ENCODE data around the gene PTCH1. TPM values are rescaled to one million over a fixed set of nuclear protein-coding genes. Genes with fewer than 3 reads are reported as not detected.

PTCH1 gene
- total and polyA plus RNA-seq, 4 donors: 1.2 to 5.0 (median 2.1) TPM

DNA sequence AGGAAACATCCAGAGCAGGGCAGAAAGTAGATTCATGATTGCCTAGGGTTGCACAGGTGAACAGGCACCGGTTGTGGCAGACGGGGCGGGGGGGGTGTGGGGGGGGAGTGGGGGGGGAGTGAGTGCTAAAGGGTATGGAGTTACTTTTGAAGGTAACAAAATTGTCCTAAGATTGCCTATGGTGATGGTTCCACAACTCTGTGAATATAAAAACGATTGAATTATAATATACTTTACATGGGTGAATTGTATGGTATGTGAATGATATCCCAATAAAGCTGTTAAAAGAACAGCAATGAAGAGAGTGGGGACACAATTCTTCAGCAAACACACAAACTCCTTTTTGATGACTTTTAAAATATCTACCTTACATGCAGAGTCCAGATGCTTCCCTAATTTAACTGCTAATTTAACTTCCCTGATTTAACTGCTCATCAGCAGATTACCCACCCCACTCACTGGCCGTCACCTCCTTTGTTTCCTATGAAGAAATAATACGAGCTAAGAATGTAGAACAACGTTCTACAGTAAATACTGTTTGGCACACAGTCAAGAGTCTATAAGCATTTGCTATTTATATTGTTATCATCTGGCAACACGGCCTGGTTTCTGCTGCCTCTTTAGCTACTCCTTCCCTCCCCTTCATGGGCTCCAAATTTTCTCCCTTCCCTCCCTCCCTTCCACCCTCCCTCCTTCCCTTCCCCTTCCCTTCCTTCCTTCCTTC, 83.5 kb downstream of the PTCH1 start:
- no peaks in the 10 kb centered on the region for H3K27me3 ChIP-seq (ENCODE audit: control insufficient read depth in 4 of 4, insufficient read depth in 4 of 4, low read length in 3 of 4)
- no peak overlapping the region for H3K4me3 ChIP-seq (ENCODE audit: low read depth in 1 of 3, low read length in 3 of 3)
- TF ChIP-seq JUND (IDR thresholded peaks at IDR 0.05) (no peak), HNF4G (IDR thresholded peaks at IDR 0.05) (no peak), EGR1 (IDR thresholded peaks at IDR 0.05; ENCODE audit: low read depth in 2 of 2) (no peak), GABPA (IDR thresholded peaks at IDR 0.05 in 1 of 2, conservative IDR thresholded peaks at IDR 0.05 in 1 of 2) (no peak), YY1 (IDR thresholded peaks at IDR 0.05) (no peak), FOXA2 (IDR thresholded peaks at IDR 0.05) (no peak), FOXA1 (IDR thresholded peaks at IDR 0.05) (no peak), TAF1 (conservative IDR thresholded peaks at IDR 0.05) (no peak), NR2F2 (IDR thresholded peaks at IDR 0.05) (no peak), RAD21 (IDR thresholded peaks at IDR 0.05) (no peak), HNF4A (conservative IDR thresholded peaks at IDR 0.05) (no peak), SP1 (IDR thresholded peaks at IDR 0.05) (no peak)
- TF ChIP-seq, protein P1, sequence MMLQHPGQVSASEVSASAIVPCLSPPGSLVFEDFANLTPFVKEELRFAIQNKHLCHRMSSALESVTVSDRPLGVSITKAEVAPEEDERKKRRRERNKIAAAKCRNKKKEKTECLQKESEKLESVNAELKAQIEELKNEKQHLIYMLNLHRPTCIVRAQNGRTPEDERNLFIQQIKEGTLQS (IDR thresholded peaks at IDR 0.05): no peak
- TF ChIP-seq, protein P2, sequence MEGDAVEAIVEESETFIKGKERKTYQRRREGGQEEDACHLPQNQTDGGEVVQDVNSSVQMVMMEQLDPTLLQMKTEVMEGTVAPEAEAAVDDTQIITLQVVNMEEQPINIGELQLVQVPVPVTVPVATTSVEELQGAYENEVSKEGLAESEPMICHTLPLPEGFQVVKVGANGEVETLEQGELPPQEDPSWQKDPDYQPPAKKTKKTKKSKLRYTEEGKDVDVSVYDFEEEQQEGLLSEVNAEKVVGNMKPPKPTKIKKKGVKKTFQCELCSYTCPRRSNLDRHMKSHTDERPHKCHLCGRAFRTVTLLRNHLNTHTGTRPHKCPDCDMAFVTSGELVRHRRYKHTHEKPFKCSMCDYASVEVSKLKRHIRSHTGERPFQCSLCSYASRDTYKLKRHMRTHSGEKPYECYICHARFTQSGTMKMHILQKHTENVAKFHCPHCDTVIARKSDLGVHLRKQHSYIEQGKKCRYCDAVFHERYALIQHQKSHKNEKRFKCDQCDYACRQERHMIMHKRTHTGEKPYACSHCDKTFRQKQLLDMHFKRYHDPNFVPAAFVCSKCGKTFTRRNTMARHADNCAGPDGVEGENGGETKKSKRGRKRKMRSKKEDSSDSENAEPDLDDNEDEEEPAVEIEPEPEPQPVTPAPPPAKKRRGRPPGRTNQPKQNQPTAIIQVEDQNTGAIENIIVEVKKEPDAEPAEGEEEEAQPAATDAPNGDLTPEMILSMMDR (IDR thresholded peaks at IDR 0.05; ENCODE audit: low read depth, low read length, missing input control): no peak
- TF ChIP-seq, protein P3, sequence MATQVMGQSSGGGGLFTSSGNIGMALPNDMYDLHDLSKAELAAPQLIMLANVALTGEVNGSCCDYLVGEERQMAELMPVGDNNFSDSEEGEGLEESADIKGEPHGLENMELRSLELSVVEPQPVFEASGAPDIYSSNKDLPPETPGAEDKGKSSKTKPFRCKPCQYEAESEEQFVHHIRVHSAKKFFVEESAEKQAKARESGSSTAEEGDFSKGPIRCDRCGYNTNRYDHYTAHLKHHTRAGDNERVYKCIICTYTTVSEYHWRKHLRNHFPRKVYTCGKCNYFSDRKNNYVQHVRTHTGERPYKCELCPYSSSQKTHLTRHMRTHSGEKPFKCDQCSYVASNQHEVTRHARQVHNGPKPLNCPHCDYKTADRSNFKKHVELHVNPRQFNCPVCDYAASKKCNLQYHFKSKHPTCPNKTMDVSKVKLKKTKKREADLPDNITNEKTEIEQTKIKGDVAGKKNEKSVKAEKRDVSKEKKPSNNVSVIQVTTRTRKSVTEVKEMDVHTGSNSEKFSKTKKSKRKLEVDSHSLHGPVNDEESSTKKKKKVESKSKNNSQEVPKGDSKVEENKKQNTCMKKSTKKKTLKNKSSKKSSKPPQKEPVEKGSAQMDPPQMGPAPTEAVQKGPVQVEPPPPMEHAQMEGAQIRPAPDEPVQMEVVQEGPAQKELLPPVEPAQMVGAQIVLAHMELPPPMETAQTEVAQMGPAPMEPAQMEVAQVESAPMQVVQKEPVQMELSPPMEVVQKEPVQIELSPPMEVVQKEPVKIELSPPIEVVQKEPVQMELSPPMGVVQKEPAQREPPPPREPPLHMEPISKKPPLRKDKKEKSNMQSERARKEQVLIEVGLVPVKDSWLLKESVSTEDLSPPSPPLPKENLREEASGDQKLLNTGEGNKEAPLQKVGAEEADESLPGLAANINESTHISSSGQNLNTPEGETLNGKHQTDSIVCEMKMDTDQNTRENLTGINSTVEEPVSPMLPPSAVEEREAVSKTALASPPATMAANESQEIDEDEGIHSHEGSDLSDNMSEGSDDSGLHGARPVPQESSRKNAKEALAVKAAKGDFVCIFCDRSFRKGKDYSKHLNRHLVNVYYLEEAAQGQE (IDR thresholded peaks at IDR 0.05): no peak
- no peak overlapping the region for H3K27ac ChIP-seq (ENCODE audit: low read depth in 1 of 2, low read length in 2 of 2)
- no peak overlapping the region for H3K9ac ChIP-seq (ENCODE audit: low read depth in 1 of 2, low read length in 2 of 2)
- H3K4me1 ChIP-seq (ENCODE audit: control insufficient read depth in 4 of 4, insufficient read depth in 4 of 4, low read length in 3 of 4): no peaks in the 10 kb centered on the region
- H3K9me3 ChIP-seq (ENCODE audit: control insufficient read depth in 4 of 4, low read length in 3 of 4): peaks cover 0 to 7% (median 3%) of the 10 kb centered on the region in 4 donors
- DNase-seq (ENCODE audit: low spot score): no peak
- 61% methylated on average over 8 of the region's 8 CpGs for WGBS
- no peaks in the 10 kb centered on the region for H3K36me3 ChIP-seq (ENCODE audit: control insufficient read depth in 4 of 4, insufficient read depth in 3 of 4, low read depth in 1 of 4, low read length in 3 of 4)

DNA sequence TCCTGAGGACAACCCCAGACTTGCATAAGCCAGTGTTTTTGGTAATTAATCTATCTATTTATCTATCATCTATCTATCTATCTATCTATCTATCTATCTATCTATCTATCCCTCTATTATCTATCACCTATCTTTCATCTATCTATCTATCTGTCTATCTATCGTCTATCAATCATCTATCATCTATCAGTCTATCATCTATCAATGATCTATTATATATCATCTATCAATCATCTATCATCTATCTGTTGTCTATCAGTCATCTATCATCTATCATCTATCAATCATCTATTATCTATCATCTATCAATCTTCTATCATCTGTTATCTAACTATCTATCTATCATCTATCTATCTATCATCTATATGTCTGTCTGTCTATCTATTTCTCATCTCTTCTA, 85.5 kb downstream of the PTCH1 start:
- no peaks in the 10 kb centered on the region for H3K36me3 ChIP-seq (ENCODE audit: control insufficient read depth in 4 of 4, insufficient read depth in 3 of 4, low read depth in 1 of 4, low read length in 3 of 4)
- H3K27ac ChIP-seq (ENCODE audit: low read depth in 1 of 2, low read length in 2 of 2): no peak overlapping the region
- H3K4me3 ChIP-seq (ENCODE audit: low read depth in 1 of 3, low read length in 3 of 3): no peak overlapping the region
- H3K27me3 ChIP-seq (ENCODE audit: control insufficient read depth in 4 of 4, insufficient read depth in 4 of 4, low read length in 3 of 4): no peaks in the 10 kb centered on the region
- H3K9me3 ChIP-seq (ENCODE audit: control insufficient read depth in 4 of 4, low read length in 3 of 4): peaks cover 0 to 7% (median 3%) of the 10 kb centered on the region in 4 donors
- 92% methylated on average over 1 of the region's 1 CpG for WGBS
- DNase-seq (ENCODE audit: low spot score): no peak
- TF ChIP-seq GABPA (IDR thresholded peaks at IDR 0.05 in 1 of 2, conservative IDR thresholded peaks at IDR 0.05 in 1 of 2): no peak
- TF ChIP-seq, protein P1 (IDR thresholded peaks at IDR 0.05): no peak
- H3K9ac ChIP-seq (ENCODE audit: low read depth in 1 of 2, low read length in 2 of 2): no peak overlapping the region
- H3K4me1 ChIP-seq (ENCODE audit: control insufficient read depth in 4 of 4, insufficient read depth in 4 of 4, low read length in 3 of 4): peaks cover 0 to 5% (median 0%) of the 10 kb centered on the region in 4 donors
